ENCODE results near the gene IRF7. TPM values are rescaled to one million over a fixed set of nuclear protein-coding genes. Genes with fewer than 3 reads are reported as not detected.

IRF7 gene
- total and polyA plus RNA-seq, 2 experiments from 2014 or later, result 5.1 to 11.8 TPM

- Histone ChIP-seq H3K4me1 (ENCODE audit: insufficient read depth) (no peaks in the 10 kb centered on the region), H3K4me2 (ENCODE audit: unreplicated experiment) (no peak overlapping the region), H4K20me1 (ENCODE audit: insufficient read depth) (no peaks in the 10 kb centered on the region), H3K9ac (no peak overlapping the region), H3K79me2 (ENCODE audit: insufficient read depth) (no peaks in the 10 kb centered on the region), H2AFZ (no peak overlapping the region), H3K9me3 (ENCODE audit: low read depth) (no peaks in the 10 kb centered on the region), H3F3A (ENCODE audit: insufficient read depth) (peaks cover 7% of the 10 kb centered on the region; the same call in 1 of the 2 replicates), H3K9me2 (ENCODE audit: insufficient read depth) (no peaks in the 10 kb centered on the region), H3K36me3 (ENCODE audit: low read depth) (peaks cover 17% of the 10 kb centered on the region; the same call in 1 of the 2 replicates), H3K4me3 (no peak overlapping the region), H3K27ac (no peak overlapping the region), H3K27me3 (replicated peaks; ENCODE audit: insufficient read depth) (no peaks in the 10 kb centered on the region)
- no peak for DNase-seq
- 82 to 84% methylated on average over 27 to 28 of the region's 28 CpGs for whole genome bisulfite sequencing, 2 experiments (ENCODE audit: low coverage in 1 of 2, low lambda C conversion rate in 2 of 2, missing lambda C conversion rate in 2 of 2)
- in situ Hi-C loops (cut with MboI), result no loop called here
- no peak for TF ChIP-seq EZH2 (IDR thresholded peaks at IDR 0.05; ENCODE audit: insufficient read depth, poor library complexity, severe bottlenecking)
- no peak for TF ChIP-seq EZH2phosphoT487 (IDR thresholded peaks at IDR 0.05; ENCODE audit: insufficient read depth, low read depth)
Measured at GRCh38 chr11:608791-609251, 6.9 kb downstream of the IRF7 start.

GRCh38 chr11:607971-608659, 7.6 kb downstream of the IRF7 start:
- Histone ChIP-seq H3K4me1 (ENCODE audit: insufficient read depth) (no peaks in the 10 kb centered on the region), H3K9me3 (ENCODE audit: low read depth) (no peaks in the 10 kb centered on the region), H3K4me2 (ENCODE audit: unreplicated experiment) (no peak overlapping the region), H3K27me3 (replicated peaks; ENCODE audit: insufficient read depth) (no peaks in the 10 kb centered on the region), H3K36me3 (ENCODE audit: low read depth) (peaks cover 19% of the 10 kb centered on the region; the same call in 1 of the 2 replicates), H3K9me2 (ENCODE audit: insufficient read depth) (no peaks in the 10 kb centered on the region), H3K27ac (no peak overlapping the region), H3K9ac (no peak overlapping the region), H3K79me2 (ENCODE audit: insufficient read depth) (no peaks in the 10 kb centered on the region; the same call in 1 of the 2 replicates), H4K20me1 (ENCODE audit: insufficient read depth) (no peaks in the 10 kb centered on the region), H3K4me3 (no peak overlapping the region), H2AFZ (no peak overlapping the region), H3F3A (ENCODE audit: insufficient read depth) (peaks cover 7% of the 10 kb centered on the region; the same call in 1 of the 2 replicates)
- WGBS, 2 experiments (ENCODE audit: low coverage in 1 of 2, low lambda C conversion rate in 2 of 2, missing lambda C conversion rate in 2 of 2), result 90% methylated on average over 39 to 45 of the region's 45 CpGs
- TF ChIP-seq EZH2phosphoT487 (IDR thresholded peaks at IDR 0.05; ENCODE audit: insufficient read depth, low read depth) (no peak), EZH2 (IDR thresholded peaks at IDR 0.05; ENCODE audit: insufficient read depth, poor library complexity, severe bottlenecking) (no peak)
- in situ Hi-C loops (cut with MboI), result no loop called here
- DNase-seq, result no peak

- peaks cover 19% of the 10 kb centered on the region; the same call in 1 of the 2 replicates for H3K36me3 ChIP-seq (ENCODE audit: low read depth)
- H3K27me3 ChIP-seq (replicated peaks; ENCODE audit: insufficient read depth), result no peaks in the 10 kb centered on the region
- peaks cover 4% of the 10 kb centered on the region; the same call in 1 of the 2 replicates for H3F3A ChIP-seq (ENCODE audit: insufficient read depth)
- no peak overlapping the region for H3K4me2 ChIP-seq (ENCODE audit: unreplicated experiment)
- no peak overlapping the region for H3K4me3 ChIP-seq
- no peak for TF ChIP-seq EZH2phosphoT487 (IDR thresholded peaks at IDR 0.05; ENCODE audit: insufficient read depth, low read depth)
- no peak for TF ChIP-seq EZH2 (IDR thresholded peaks at IDR 0.05; ENCODE audit: insufficient read depth, poor library complexity, severe bottlenecking)
- H3K9me3 ChIP-seq (ENCODE audit: low read depth), result no peaks in the 10 kb centered on the region
- in situ Hi-C loops (cut with MboI), result no loop called here
- H3K27ac ChIP-seq, result no peak overlapping the region
- no peak overlapping the region for H2AFZ ChIP-seq
- no peak for DNase-seq
- no peak overlapping the region for H3K9ac ChIP-seq
- H3K4me1 ChIP-seq (ENCODE audit: insufficient read depth), result no peaks in the 10 kb centered on the region
- 92% methylated on average over 29 to 35 of the region's 35 CpGs for WGBS, 2 experiments (ENCODE audit: low coverage in 1 of 2, low lambda C conversion rate in 2 of 2, missing lambda C conversion rate in 2 of 2)
- no peaks in the 10 kb centered on the region for H3K9me2 ChIP-seq (ENCODE audit: insufficient read depth)
- H4K20me1 ChIP-seq (ENCODE audit: insufficient read depth), result no peaks in the 10 kb centered on the region
- peaks cover 5% of the 10 kb centered on the region; the same call in 1 of the 2 replicates for H3K79me2 ChIP-seq (ENCODE audit: insufficient read depth)
Measured at GRCh38 chr11:607020-607780, 8.6 kb downstream of the IRF7 start.

- no peak overlapping the region for H3K4me2 ChIP-seq (ENCODE audit: unreplicated experiment)
- no peak overlapping the region for H3K9ac ChIP-seq
- H3F3A ChIP-seq (ENCODE audit: insufficient read depth), result no peaks in the 10 kb centered on the region
- 69 to 71% methylated on average over 13 to 15 of the region's 19 CpGs for WGBS, 2 experiments (ENCODE audit: low coverage in 1 of 2, low lambda C conversion rate in 2 of 2, missing lambda C conversion rate in 2 of 2)
- no peak overlapping the region for H3K27ac ChIP-seq
- H3K4me3 ChIP-seq, result no peak overlapping the region
- peak; percentile 68 for DNase-seq
- H3K9me3 ChIP-seq (ENCODE audit: low read depth), result no peaks in the 10 kb centered on the region
- H2AFZ ChIP-seq, result no peak overlapping the region
- no peaks in the 10 kb centered on the region for H3K4me1 ChIP-seq (ENCODE audit: insufficient read depth)
- TF ChIP-seq EZH2 (IDR thresholded peaks at IDR 0.05; ENCODE audit: insufficient read depth, poor library complexity, severe bottlenecking) (no peak), EZH2phosphoT487 (IDR thresholded peaks at IDR 0.05; ENCODE audit: insufficient read depth, low read depth) (no peak)
- H3K79me2 ChIP-seq (ENCODE audit: insufficient read depth), result peaks cover 10% of the 10 kb centered on the region; the same call in 1 of the 2 replicates
- no peaks in the 10 kb centered on the region for H3K27me3 ChIP-seq (replicated peaks; ENCODE audit: insufficient read depth)
- in situ Hi-C loops (cut with MboI), result no loop called here
- H3K9me2 ChIP-seq (ENCODE audit: insufficient read depth), result no peaks in the 10 kb centered on the region
- peaks cover 19% of the 10 kb centered on the region; the same call in 1 of the 2 replicates for H3K36me3 ChIP-seq (ENCODE audit: low read depth)
- H4K20me1 ChIP-seq (ENCODE audit: insufficient read depth), result no peaks in the 10 kb centered on the region
Measured at GRCh38 chr11:606245-606644, 9.5 kb downstream of the IRF7 start.

Data from GM23248 (cell line).